Upper lobe of left lung (tissue), 6 donors: Measurements from ENCODE around the gene ADAM17. TPM values are rescaled to one million over a fixed set of nuclear protein-coding genes. Genes with fewer than 3 reads are reported as not detected.

ENCODE experiments used
- ATAC-seq, 2 donors: fragments of 200-7000 bp; cut with Tn5 transposase; one replicate each; pipeline ENCODE4 v1.9.1; 2022; ENCODE audit warnings: mild to moderate bottlenecking in 2 of 2, moderate library complexity in 2 of 2; ENCODE audit not compliant: low FRiP score in 2 of 2
- DNase-seq, 2 donors: peaks; one replicate each; pipeline ENCODE4 v3.0.0-alpha.2; 2019 to 2020
- H3K27ac ChIP-seq, 4 donors: fragments of 200-600 bp; sonication (generic); one replicate each; pipeline ENCODE4 v1.5.1; 2016 to 2019
- H3K27me3 ChIP-seq, 4 donors: fragments of 200-600 bp; sonication (generic); one replicate each; pipeline ENCODE4 v1.5.1; 2017 to 2019
- H3K36me3 ChIP-seq, 4 donors: fragments of 200-600 bp; sonication (generic); one replicate each; pipeline ENCODE4 v1.5.1; 2016 to 2019
- H3K4me1 ChIP-seq, 4 donors: fragments of 200-600 bp; sonication (generic); one replicate each; pipeline ENCODE4 v1.5.1; 2018 to 2019
- H3K4me3 ChIP-seq, 4 donors: fragments of 200-600 bp; sonication (generic); one replicate each; pipeline ENCODE4 v1.5.1; 2017 to 2019; ENCODE audit warnings: mild to moderate bottlenecking in 2 of 4, moderate library complexity in 1 of 4
- H3K9me3 ChIP-seq, 4 donors: fragments of 200-600 bp; sonication (generic); one replicate each; pipeline ENCODE4 v1.5.1; 2018 to 2019
- EP300 ChIP-seq, 4 donors: sonication (generic); formaldehyde crosslinking; IDR thresholded peaks; one replicate each; pipeline ENCODE4 v1.5.1; 2017; ENCODE audit warnings: antibody characterized with exemption in 4 of 4, control low read depth in 2 of 4
- POLR2A ChIP-seq, 4 donors: fragments of 450-650 bp; IDR thresholded peaks; one replicate each; pipeline ENCODE4 v1.5.1; 2016 to 2017; ENCODE audit warnings: antibody characterized with exemption in 4 of 4, mild to moderate bottlenecking in 2 of 4
- POLR2AphosphoS5 ChIP-seq, 2 donors: sonication (generic); formaldehyde crosslinking; IDR thresholded peaks; one replicate each; pipeline ENCODE4 v1.5.1; 2017; ENCODE audit warnings: antibody characterized with exemption in 2 of 2
- WGBS, 2 donors: methylation state at CpG; one replicate each; pipeline ENCODE4 v1.1.5; 2017 to 2018; 5-methylcytosine and 5-hydroxymethylcytosine counted together
- total RNA-seq, 6 donors: library from RNA; depleted of rRNA in 4 of 6; stranded (reverse); fragments of >200 nt in 4 of 6; gene quantifications; one replicate each; pipeline versions ENCODE4 v1.1.0 to v1.2.1, GENCODE V29; 2016 to 2021
- TF ChIP-seq, protein P1 (sequence below), 6 experiments: fragments of 450-650 bp in 4 of 6; fragments of 200-600 bp in 2 of 6; sonication (generic) in 2 of 6; IDR thresholded peaks; one replicate each; pipeline ENCODE4 v1.5.1; 2016 to 2019; ENCODE audit warnings: antibody characterized with exemption in 6 of 6
- donor health status: DM: no; HTN: no; CAD: no; lungs with moderate emphysema.
- donor health status: DM: no; HTN: yes; CAD: no; lungs with severe emphysema.

The ADAM17 gene
- total RNA-seq, 6 donors from 2014 or later = 59.7 to 71.0 (median 66.3) TPM

- no peak overlapping the region for H3K27ac ChIP-seq
- TF ChIP-seq POLR2AphosphoS5 (IDR thresholded peaks at IDR 0.05) = no peak
- TF ChIP-seq, protein P1, sequence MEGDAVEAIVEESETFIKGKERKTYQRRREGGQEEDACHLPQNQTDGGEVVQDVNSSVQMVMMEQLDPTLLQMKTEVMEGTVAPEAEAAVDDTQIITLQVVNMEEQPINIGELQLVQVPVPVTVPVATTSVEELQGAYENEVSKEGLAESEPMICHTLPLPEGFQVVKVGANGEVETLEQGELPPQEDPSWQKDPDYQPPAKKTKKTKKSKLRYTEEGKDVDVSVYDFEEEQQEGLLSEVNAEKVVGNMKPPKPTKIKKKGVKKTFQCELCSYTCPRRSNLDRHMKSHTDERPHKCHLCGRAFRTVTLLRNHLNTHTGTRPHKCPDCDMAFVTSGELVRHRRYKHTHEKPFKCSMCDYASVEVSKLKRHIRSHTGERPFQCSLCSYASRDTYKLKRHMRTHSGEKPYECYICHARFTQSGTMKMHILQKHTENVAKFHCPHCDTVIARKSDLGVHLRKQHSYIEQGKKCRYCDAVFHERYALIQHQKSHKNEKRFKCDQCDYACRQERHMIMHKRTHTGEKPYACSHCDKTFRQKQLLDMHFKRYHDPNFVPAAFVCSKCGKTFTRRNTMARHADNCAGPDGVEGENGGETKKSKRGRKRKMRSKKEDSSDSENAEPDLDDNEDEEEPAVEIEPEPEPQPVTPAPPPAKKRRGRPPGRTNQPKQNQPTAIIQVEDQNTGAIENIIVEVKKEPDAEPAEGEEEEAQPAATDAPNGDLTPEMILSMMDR (IDR thresholded peaks at IDR 0.05) = no peak
- no peak for TF ChIP-seq POLR2A (IDR thresholded peaks at IDR 0.05)
- TF ChIP-seq EP300 (IDR thresholded peaks at IDR 0.05) = no peak
- H3K4me3 ChIP-seq = no peak overlapping the region
- no peaks in the 10 kb centered on the region for H3K27me3 ChIP-seq
- H3K36me3 ChIP-seq = peaks cover 8 to 81% (median 34%) of the 10 kb centered on the region in 4 donors
- H3K4me1 ChIP-seq = no peaks in the 10 kb centered on the region
- ATAC-seq (no peak), DNase-seq (no peak)
- 17 to 24% methylated on average over 1 of the region's 1 CpG for WGBS, 2 donors
- H3K9me3 ChIP-seq = no peaks in the 10 kb centered on the region
These were observed 46.7 kb downstream of the ADAM17 start for GRCh38 chr2:9508931-9509330.

DNA sequence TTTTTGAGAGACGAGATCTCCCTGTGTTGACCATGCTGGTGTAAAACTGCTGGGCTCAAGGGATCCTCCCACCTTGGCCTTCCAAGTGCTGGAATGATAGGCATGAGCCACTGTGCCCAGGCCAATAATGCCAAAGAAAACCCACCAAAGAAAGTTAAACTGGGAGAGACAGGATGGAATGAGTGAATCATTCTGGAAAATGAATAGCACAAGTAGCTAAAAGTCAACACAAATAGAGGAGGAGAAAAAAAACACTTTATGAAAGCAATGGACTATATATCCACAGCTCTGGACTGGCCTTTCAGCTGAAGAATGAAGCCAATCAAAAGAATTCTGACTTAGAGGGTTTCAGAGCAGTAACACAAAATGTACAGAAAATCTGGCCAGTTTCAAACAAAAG, 57.4 kb downstream of the ADAM17 start:
- TF ChIP-seq, protein P1 (IDR thresholded peaks at IDR 0.05) = no peak
- TF ChIP-seq POLR2AphosphoS5 (IDR thresholded peaks at IDR 0.05) (no peak), EP300 (IDR thresholded peaks at IDR 0.05) (no peak), POLR2A (IDR thresholded peaks at IDR 0.05) (no peak)

DNA sequence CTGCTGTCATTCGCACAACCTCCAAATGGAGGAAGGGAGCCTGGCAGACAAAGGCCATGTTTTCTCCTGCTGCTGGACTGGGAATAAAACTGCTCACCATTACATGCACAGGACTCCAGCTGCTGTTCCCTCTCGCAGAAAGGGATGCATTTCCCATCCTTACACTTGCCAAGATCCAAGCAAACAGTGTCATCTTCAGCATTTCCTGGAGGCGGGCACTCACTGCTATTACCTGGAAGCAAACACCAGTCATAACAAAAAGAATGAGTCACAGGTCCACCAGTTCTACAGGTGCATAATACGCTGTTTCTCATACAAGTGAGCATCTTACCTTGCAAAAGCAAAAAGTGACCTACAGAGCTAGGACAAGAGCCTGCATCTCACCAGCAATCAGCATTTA, 58.6 kb downstream of the ADAM17 start:
- 91 to 100% methylated on average over 4 of the region's 4 CpGs for WGBS, 2 donors
- H3K27ac ChIP-seq = no peak overlapping the region
- ATAC-seq = no peak

More for the DNA sequence above, 57.4 kb downstream of the ADAM17 start:
- ATAC-seq = no peak
- Histone ChIP-seq H3K4me1 (peaks cover 0 to 4% (median 0%) of the 10 kb centered on the region in 4 donors), H3K27me3 (no peaks in the 10 kb centered on the region), H3K27ac (no peak overlapping the region), H3K36me3 (peaks cover 24 to 86% (median 63%) of the 10 kb centered on the region in 4 donors), H3K9me3 (no peaks in the 10 kb centered on the region), H3K4me3 (no peak overlapping the region)
- 78 to 94% methylated on average over 1 of the region's 1 CpG for WGBS, 2 donors
- DNase-seq = no peak

DNA sequence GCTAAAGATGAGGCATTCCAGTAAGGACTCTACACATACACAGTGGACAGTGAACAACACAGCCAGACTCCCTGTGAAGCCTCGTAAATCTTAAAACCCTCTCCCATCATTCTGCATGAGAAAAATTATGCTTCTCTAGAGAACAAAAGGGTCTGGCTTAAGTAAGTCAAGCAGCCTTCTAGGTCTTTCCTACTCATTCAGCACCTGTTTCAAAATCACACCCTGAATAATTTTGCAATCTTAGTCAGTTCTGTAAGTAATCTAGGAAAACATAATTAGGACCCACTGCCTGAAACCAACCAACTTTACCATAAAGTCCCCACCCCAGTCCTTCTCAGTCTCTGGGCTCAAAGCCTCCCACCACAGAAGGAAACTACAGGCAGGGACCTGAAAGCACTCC, 61.5 kb downstream of the ADAM17 start:
- H3K4me3 ChIP-seq = no peak overlapping the region
- H3K36me3 ChIP-seq = peaks cover 41 to 96% (median 77%) of the 10 kb centered on the region in 4 donors
- WGBS, 2 donors = 95 to 96% methylated on average over 1 of the region's 1 CpG
- DNase-seq (no peak), ATAC-seq (no peak)
- H3K27ac ChIP-seq = no peak overlapping the region
- no peaks in the 10 kb centered on the region for H3K27me3 ChIP-seq
- TF ChIP-seq POLR2AphosphoS5 (IDR thresholded peaks at IDR 0.05) (no peak), EP300 (IDR thresholded peaks at IDR 0.05) (no peak), POLR2A (IDR thresholded peaks at IDR 0.05) (no peak)
- TF ChIP-seq, protein P1 (IDR thresholded peaks at IDR 0.05) = no peak
- no peaks in the 10 kb centered on the region for H3K9me3 ChIP-seq
- peaks cover 0 to 9% (median 4%) of the 10 kb centered on the region in 4 donors for H3K4me1 ChIP-seq

More for the DNA sequence above, 58.6 kb downstream of the ADAM17 start:
- H3K27me3 ChIP-seq = no peaks in the 10 kb centered on the region
- no peak overlapping the region for H3K4me3 ChIP-seq
- no peak for TF ChIP-seq EP300 (IDR thresholded peaks at IDR 0.05)
- no peak for DNase-seq
- H3K4me1 ChIP-seq = peaks cover 0 to 9% (median 4%) of the 10 kb centered on the region in 4 donors
- H3K36me3 ChIP-seq = peaks cover 27 to 91% (median 67%) of the 10 kb centered on the region in 4 donors
- H3K9me3 ChIP-seq = no peaks in the 10 kb centered on the region

DNA sequence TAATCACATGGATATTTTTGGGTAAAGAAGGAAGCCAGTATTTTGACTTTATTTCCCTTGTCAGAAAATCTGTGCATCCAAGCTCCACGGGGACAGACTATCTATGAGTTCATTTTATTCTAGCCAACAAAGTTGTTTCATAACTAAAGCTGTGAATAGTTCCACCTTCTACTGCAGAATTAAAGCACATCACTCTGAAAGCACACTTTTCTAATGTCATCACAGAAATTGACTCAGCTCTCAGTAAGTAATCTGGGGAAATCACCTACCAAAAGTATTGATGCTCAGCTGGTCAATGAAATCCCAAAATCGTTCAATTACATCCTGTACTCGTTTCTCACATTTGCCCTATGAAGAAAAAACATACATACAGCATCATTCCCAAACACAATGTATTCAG, 62.2 kb downstream of the ADAM17 start:
- Histone ChIP-seq H3K27me3 (no peaks in the 10 kb centered on the region), H3K27ac (no peak overlapping the region), H3K4me1 (peaks cover 0 to 9% (median 4%) of the 10 kb centered on the region in 4 donors), H3K4me3 (no peak overlapping the region), H3K9me3 (no peaks in the 10 kb centered on the region), H3K36me3 (peaks cover 41 to 97% (median 80%) of the 10 kb centered on the region in 4 donors)
- WGBS, 2 donors = 86% methylated on average over 3 of the region's 3 CpGs
- ATAC-seq = no peak
- DNase-seq = no peak
- TF ChIP-seq POLR2A (IDR thresholded peaks at IDR 0.05) = no peak

- H3K9me3 ChIP-seq = no peaks in the 10 kb centered on the region
- DNase-seq = no peak
- 52 to 57% methylated on average over 2 of the region's 2 CpGs for WGBS, 2 donors
- H3K36me3 ChIP-seq = peaks cover 41 to 100% (median 84%) of the 10 kb centered on the region in 4 donors
- no peak overlapping the region for H3K27ac ChIP-seq
- no peaks in the 10 kb centered on the region for H3K27me3 ChIP-seq
- no peak for ATAC-seq
- TF ChIP-seq, protein P1 (IDR thresholded peaks at IDR 0.05) = no peak
- TF ChIP-seq EP300 (IDR thresholded peaks at IDR 0.05) (no peak), POLR2AphosphoS5 (IDR thresholded peaks at IDR 0.05) (no peak)
- no peak overlapping the region for H3K4me3 ChIP-seq
- peaks cover 0 to 9% (median 4%) of the 10 kb centered on the region in 4 donors for H3K4me1 ChIP-seq
These were observed 62.7 kb downstream of the ADAM17 start for GRCh38 chr2:9492927-9493326.
